GM23338 (cell line): ENCODE results near the gene LRRIQ3. TPM values are rescaled to one million over a fixed set of nuclear protein-coding genes. Genes with fewer than 3 reads are reported as not detected.

ENCODE experiments used
- CREB1 ChIP-seq: fragments of 250-450 bp; sonication (Bioruptor Pico); IDR thresholded peaks from 2 replicates; pipeline ENCODE4 v1.5.0; 2020; ENCODE audit warnings: low read depth, mild to moderate bottlenecking, moderate library complexity
- CTCF ChIP-seq, 2 experiments: fragments of 200-600 bp in 1 of 2; sonication (generic) in 1 of 2; conservative IDR thresholded peaks; 2 replicates each; pipeline versions ENCODE4 v1.5.1 to v1.6.1; 2016 to 2017; ENCODE audit warnings: antibody characterized with exemption in 2 of 2, low read depth in 2 of 2, mild to moderate bottlenecking in 2 of 2, moderate library complexity in 1 of 2
- ETS1 ChIP-seq: IDR thresholded peaks from 2 replicates; pipeline ENCODE4 v1.6.1; 2016; ENCODE audit warnings: antibody characterized with exemption
- EZH2phosphoT487 ChIP-seq: fragments of 200-600 bp; sonication (generic); IDR thresholded peaks from one replicate; pipeline ENCODE4 v1.8.1; 2018; ENCODE audit warnings: antibody characterized with exemption; ENCODE audit not compliant: unreplicated experiment
- JUNB ChIP-seq: IDR thresholded peaks from one replicate; pipeline ENCODE4 v1.6.1; 2016; ENCODE audit warnings: antibody characterized with exemption; ENCODE audit not compliant: unreplicated experiment
- NANOG ChIP-seq: IDR thresholded peaks from 2 replicates; pipeline ENCODE4 v1.6.1; 2016; ENCODE audit warnings: antibody characterized with exemption, borderline replicate concordance
- REST ChIP-seq: IDR thresholded peaks from one replicate; pipeline ENCODE4 v1.6.1; 2018; ENCODE audit warnings: antibody characterized with exemption; ENCODE audit not compliant: unreplicated experiment
- STAT1 ChIP-seq: IDR thresholded peaks from one replicate; pipeline ENCODE4 v1.6.1; 2016; ENCODE audit warnings: antibody characterized with exemption; ENCODE audit not compliant: unreplicated experiment
- ZNF114 ChIP-seq: fragments of 250-450 bp; sonication (Bioruptor Pico); IDR thresholded peaks from 2 replicates; pipeline ENCODE4 v1.5.0; 2020; ENCODE audit warnings: mild to moderate bottlenecking, moderate library complexity
- ZNF331 ChIP-seq: fragments of 250-450 bp; sonication (Bioruptor Pico); IDR thresholded peaks from 2 replicates; pipeline ENCODE4 v1.5.0; 2020; ENCODE audit warnings: low read depth, mild to moderate bottlenecking, moderate library complexity
- ZNF462 ChIP-seq: fragments of 250-450 bp; sonication (Bioruptor Pico); IDR thresholded peaks from 2 replicates; pipeline ENCODE4 v1.5.0; 2020; ENCODE audit warnings: mild to moderate bottlenecking, moderate library complexity
- polyA plus RNA-seq: library from polyadenylated mRNA; unstranded; fragments of >200 nt; fragmentation: Nextera tagmentation; extraction: Ambion mirVana; gene quantifications from 2 replicates; pipeline ENCODE4 v1.2.1, GENCODE V29; 2016
- total RNA-seq: library from RNA; depleted of rRNA; stranded (reverse); fragments of >200 nt; shearing (Covaris generic); gene quantifications from 2 replicates; pipeline ENCODE4 v1.2.3, GENCODE V29; 2014

The LRRIQ3 gene
- total and polyA plus RNA-seq, 2 experiments from 2014 or later = 0.21 to 0.36 TPM

GRCh38 chr1:74107394-74107793 is 90.6 kb downstream of the LRRIQ3 start (continued):
- TF ChIP-seq ZNF462 (no peak), STAT1 (no peak), JUNB (no peak), CREB1 (CRISPR knock-in tag) (no peak), ZNF331 (CRISPR knock-in tag) (no peak), NANOG (no peak), CTCF (conservative IDR thresholded peaks at IDR 0.05; ENCODE audit: low read depth in 2 of 2) (no peak), ZNF114 (CRISPR knock-in tag) (no peak), REST (no peak), ETS1 (no peak), EZH2phosphoT487 (no peak)
